ENCODE data around the gene NAT10. TPM values are rescaled to one million over a fixed set of nuclear protein-coding genes. Genes with fewer than 3 reads are reported as not detected.

The NAT10 gene
- total RNA-seq, 1 experiment from 2014 or later, result 103 TPM

DNA sequence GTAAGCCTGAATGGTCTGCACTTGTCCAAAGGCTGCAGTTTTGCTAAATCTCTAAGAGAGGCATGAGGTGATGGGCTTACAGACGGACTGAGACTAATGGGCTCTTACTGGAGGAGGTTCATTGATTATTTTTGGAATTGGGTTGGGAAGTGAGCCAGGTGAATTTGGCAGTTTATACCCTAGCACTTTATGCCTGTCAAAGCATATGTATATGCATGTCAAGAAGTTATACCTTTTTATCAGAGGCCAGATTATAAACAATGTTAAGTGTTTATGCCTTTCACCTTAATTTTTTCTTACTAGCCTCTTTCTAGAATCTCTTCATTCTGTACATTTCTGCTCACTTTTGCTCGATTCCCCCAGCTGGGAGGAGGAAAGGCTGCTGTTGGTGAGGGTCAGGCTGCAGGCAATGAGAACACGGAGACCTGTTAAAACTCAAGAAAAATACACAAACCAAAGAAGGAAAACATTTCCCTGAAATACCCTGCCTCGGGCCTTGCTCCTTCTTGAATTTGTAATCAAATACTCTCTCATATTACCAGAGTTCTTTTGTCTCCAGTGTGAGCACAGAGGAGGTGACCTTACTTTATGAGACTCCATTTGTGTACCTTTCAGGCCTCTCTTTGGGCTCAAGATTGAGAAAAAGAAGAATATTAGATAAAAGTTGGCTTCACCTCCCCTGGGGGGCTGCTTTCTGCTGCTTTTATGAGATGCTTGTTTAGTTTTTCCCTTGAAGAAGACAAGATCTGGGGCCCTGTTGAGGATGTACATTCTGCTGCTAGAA lies 19.6 kb downstream of the NAT10 start:
- no peak overlapping the region for H2BK5ac ChIP-seq (ENCODE audit: insufficient read length, low read length)
- H3K36me3 Mint-ChIP-seq (ENCODE audit: insufficient read depth in 1 of 3, low read depth in 3 of 3), result peaks cover 59 to 91% (median 88%) of the 10 kb centered on the region in 3 experiments
- no peak overlapping the region for H3K23ac ChIP-seq (ENCODE audit: insufficient read length, low read depth, low read length)
- no peak overlapping the region for H4K8ac ChIP-seq (replicated peaks; ENCODE audit: insufficient read length, low read depth, low read length)
- H3K9me3 ChIP-seq (ENCODE audit: control insufficient read depth, low read depth, low read length), result no peaks in the 10 kb centered on the region
- WGBS (ENCODE audit: extremely low coverage, insufficient read length, low lambda C conversion rate), result no CpG with 5 or more reads among the region's 4 CpGs
- H3K4ac ChIP-seq (ENCODE audit: low read depth, low read length), result no peak overlapping the region
- no peaks in the 10 kb centered on the region for H3K27me3 ChIP-seq (ENCODE audit: insufficient read depth, low read length)
- H3T11ph ChIP-seq (ENCODE audit: low read length), result no peak overlapping the region
- no peak overlapping the region for H3K56ac ChIP-seq (ENCODE audit: insufficient read length, low read depth, low read length)
- H3K4me1 Mint-ChIP-seq, result no peaks in the 10 kb centered on the region
- H3K27me3 Mint-ChIP-seq (ENCODE audit: low read depth), result no peaks in the 10 kb centered on the region
- H3K79me2 ChIP-seq (ENCODE audit: insufficient read depth, low read length), result no peaks in the 10 kb centered on the region
- H4K91ac ChIP-seq (ENCODE audit: insufficient read length, low read depth, low read length), result no peak overlapping the region
- H3K9me3 Mint-ChIP-seq, result no peaks in the 10 kb centered on the region; a peak in 1 of 5 replicates
- H3K27ac ChIP-seq (ENCODE audit: insufficient read length, low read depth, low read length), result no peak overlapping the region
- H3K9ac ChIP-seq (ENCODE audit: extremely low read depth, insufficient read length, low read length), result no peak overlapping the region
- no peak overlapping the region for H2AK5ac ChIP-seq (ENCODE audit: insufficient read length, low read length)
- H3K4me3 Mint-ChIP-seq, result no peak overlapping the region
- no peak overlapping the region for H4K5ac ChIP-seq (ENCODE audit: insufficient read length, low read depth, low read length)
- H3K4me1 ChIP-seq (ENCODE audit: insufficient read depth, low read length), result no peaks in the 10 kb centered on the region
- no peak overlapping the region for H3K4me2 ChIP-seq (ENCODE audit: insufficient read depth, insufficient read length, low read length)
- H4K20me1 ChIP-seq (ENCODE audit: control insufficient read depth, insufficient read depth, insufficient read length), result no peaks in the 10 kb centered on the region
- no peak overlapping the region for H2BK15ac ChIP-seq (ENCODE audit: low read depth, low read length)
- no peak overlapping the region for H2BK120ac ChIP-seq (ENCODE audit: low read depth, low read length, poor library complexity, severe bottlenecking)
- H3K18ac ChIP-seq (ENCODE audit: insufficient read length, low read depth, low read length), result no peak overlapping the region
- TF ChIP-seq, protein P1, sequence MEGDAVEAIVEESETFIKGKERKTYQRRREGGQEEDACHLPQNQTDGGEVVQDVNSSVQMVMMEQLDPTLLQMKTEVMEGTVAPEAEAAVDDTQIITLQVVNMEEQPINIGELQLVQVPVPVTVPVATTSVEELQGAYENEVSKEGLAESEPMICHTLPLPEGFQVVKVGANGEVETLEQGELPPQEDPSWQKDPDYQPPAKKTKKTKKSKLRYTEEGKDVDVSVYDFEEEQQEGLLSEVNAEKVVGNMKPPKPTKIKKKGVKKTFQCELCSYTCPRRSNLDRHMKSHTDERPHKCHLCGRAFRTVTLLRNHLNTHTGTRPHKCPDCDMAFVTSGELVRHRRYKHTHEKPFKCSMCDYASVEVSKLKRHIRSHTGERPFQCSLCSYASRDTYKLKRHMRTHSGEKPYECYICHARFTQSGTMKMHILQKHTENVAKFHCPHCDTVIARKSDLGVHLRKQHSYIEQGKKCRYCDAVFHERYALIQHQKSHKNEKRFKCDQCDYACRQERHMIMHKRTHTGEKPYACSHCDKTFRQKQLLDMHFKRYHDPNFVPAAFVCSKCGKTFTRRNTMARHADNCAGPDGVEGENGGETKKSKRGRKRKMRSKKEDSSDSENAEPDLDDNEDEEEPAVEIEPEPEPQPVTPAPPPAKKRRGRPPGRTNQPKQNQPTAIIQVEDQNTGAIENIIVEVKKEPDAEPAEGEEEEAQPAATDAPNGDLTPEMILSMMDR (conservative IDR thresholded peaks at IDR 0.05), result no peak
- H2AFZ ChIP-seq (ENCODE audit: low read length), result no peak overlapping the region
- no peak for DNase-seq
- H2BK12ac ChIP-seq (ENCODE audit: insufficient read length, low read depth, low read length), result no peak overlapping the region
- H3K27ac Mint-ChIP-seq, result peak overlapping the region in 2 of 3 experiments; percentile 28 to 37; a peak in 2 of 7 replicates
- H2BK20ac ChIP-seq (ENCODE audit: low read depth, low read length, poor library complexity, severe bottlenecking), result no peak overlapping the region
- no peaks in the 10 kb centered on the region for H3K79me1 ChIP-seq (ENCODE audit: insufficient read depth, low read depth, low read length, poor library complexity, severe bottlenecking)
- no peaks in the 10 kb centered on the region for H3K23me2 ChIP-seq (ENCODE audit: insufficient read length, low read depth, low read length, poor library complexity, severe bottlenecking)
- H3K14ac ChIP-seq (ENCODE audit: insufficient read depth, low read length), result no peak overlapping the region

Measured in H9 (cell line).